Measurements from ENCODE around the gene CD164L2. TPM values are rescaled to one million over a fixed set of nuclear protein-coding genes. Genes with fewer than 3 reads are reported as not detected.

Gene CD164L2
- total RNA-seq, 1 experiment from 2014 or later: not detected

- Histone ChIP-seq H3K4me3 (ENCODE audit: low read depth, low read length) (no peak overlapping the region), H3K36me3 (ENCODE audit: control insufficient read depth, insufficient read depth, low read length) (peaks cover 1% of the 10 kb centered on the region), H3K9me3 (no peaks in the 10 kb centered on the region), H3K27me3 (replicated peaks; ENCODE audit: control insufficient read depth, insufficient read depth, low read length) (no peaks in the 10 kb centered on the region), H3K4me1 (no peaks in the 10 kb centered on the region)
- no peaks in the 10 kb centered on the region for H3K4me1 Mint-ChIP-seq (ENCODE audit: low read depth, unreplicated experiment)
- H3K27me3 Mint-ChIP-seq (ENCODE audit: insufficient read depth, unreplicated experiment): no peaks in the 10 kb centered on the region
- BruUV-seq (replicated peaks): no TSS peak
- intact Hi-C loops (cut with micrococcal nuclease; ENCODE audit: unreplicated experiment): no loop called here
- no peak overlapping the region for H3K4me3 Mint-ChIP-seq (ENCODE audit: unreplicated experiment)
- TF ChIP-seq, protein P1, sequence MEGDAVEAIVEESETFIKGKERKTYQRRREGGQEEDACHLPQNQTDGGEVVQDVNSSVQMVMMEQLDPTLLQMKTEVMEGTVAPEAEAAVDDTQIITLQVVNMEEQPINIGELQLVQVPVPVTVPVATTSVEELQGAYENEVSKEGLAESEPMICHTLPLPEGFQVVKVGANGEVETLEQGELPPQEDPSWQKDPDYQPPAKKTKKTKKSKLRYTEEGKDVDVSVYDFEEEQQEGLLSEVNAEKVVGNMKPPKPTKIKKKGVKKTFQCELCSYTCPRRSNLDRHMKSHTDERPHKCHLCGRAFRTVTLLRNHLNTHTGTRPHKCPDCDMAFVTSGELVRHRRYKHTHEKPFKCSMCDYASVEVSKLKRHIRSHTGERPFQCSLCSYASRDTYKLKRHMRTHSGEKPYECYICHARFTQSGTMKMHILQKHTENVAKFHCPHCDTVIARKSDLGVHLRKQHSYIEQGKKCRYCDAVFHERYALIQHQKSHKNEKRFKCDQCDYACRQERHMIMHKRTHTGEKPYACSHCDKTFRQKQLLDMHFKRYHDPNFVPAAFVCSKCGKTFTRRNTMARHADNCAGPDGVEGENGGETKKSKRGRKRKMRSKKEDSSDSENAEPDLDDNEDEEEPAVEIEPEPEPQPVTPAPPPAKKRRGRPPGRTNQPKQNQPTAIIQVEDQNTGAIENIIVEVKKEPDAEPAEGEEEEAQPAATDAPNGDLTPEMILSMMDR (IDR thresholded peaks at IDR 0.05; ENCODE audit: insufficient read depth in 1 of 2, low read depth in 1 of 2, low read length in 1 of 2, severe bottlenecking in 1 of 2, unreplicated experiment in 1 of 2): no peak
- no peak overlapping the region for H3K27ac Mint-ChIP-seq (ENCODE audit: unreplicated experiment)
- CTCF ChIA-PET: no interaction called here
- H3K36me3 Mint-ChIP-seq (ENCODE audit: insufficient read depth, unreplicated experiment): peaks cover 48% of the 10 kb centered on the region
- no peak for DNase-seq
- POLR2A ChIA-PET: no interaction called here
- no peaks in the 10 kb centered on the region for H3K9me3 Mint-ChIP-seq (ENCODE audit: unreplicated experiment)
Measured at GRCh38 chr1:27330786-27331185, 52.3 kb downstream of the CD164L2 start.

Other genes with a start within 250 kb of the CD164L2 start
- gene SLC9A1, start 228.2 kb downstream of the CD164L2 start, total RNA-seq (2022): 28.9 and 31.0 TPM in 2 replicates
- gene WDTC1, start 148.7 kb downstream of the CD164L2 start, total RNA-seq (2022): 15.1 and 17.2 TPM in 2 replicates
- 26.7 and 32.3 TPM in 2 replicates for gene TMEM222, start 61.2 kb downstream of the CD164L2 start, total RNA-seq (2022)
- gene SYTL1, start 41.3 kb downstream of the CD164L2 start, total RNA-seq (2022): 11.0 and 11.2 TPM in 2 replicates
- 8.8 and 11.7 TPM in 2 replicates for gene MAP3K6, start 16.4 kb downstream of the CD164L2 start, total RNA-seq (2022)
- gene FCN3, start 8.5 kb downstream of the CD164L2 start, total RNA-seq (2022): not detected in 2 replicates
- gene GPR3, start 9.3 kb upstream of the CD164L2 start, total RNA-seq (2022): 0.91 and 1.2 TPM in 2 replicates
- 59.2 and 68.6 TPM in 2 replicates for gene WASF2, start 106.8 kb upstream of the CD164L2 start, total RNA-seq (2022)
- gene AHDC1, start 220.8 kb upstream of the CD164L2 start, total RNA-seq (2022): 17.0 and 17.3 TPM in 2 replicates